Jurkat, Clone E6-1 (cell line): Measurements from ENCODE around the gene GOLGA5.
"Not testable (repeated sequence)": the region's sequence is repeated elsewhere in the genome, so short reads cannot be mapped to it uniquely, and the experiment has no call there.

Experiments used
- DNase-seq: peaks from one replicate; pipeline ENCODE4 v3.0.0-alpha.2; 2011; ENCODE audit warnings: low read depth, low spot score
- H3K4me3 ChIP-seq: 2 replicates; pipeline ENCODE4 v1.5.1; 2011; ENCODE audit warnings: mild to moderate bottlenecking, low read length, control low read depth, moderate library complexity

GOLGA5 gene

DNA sequence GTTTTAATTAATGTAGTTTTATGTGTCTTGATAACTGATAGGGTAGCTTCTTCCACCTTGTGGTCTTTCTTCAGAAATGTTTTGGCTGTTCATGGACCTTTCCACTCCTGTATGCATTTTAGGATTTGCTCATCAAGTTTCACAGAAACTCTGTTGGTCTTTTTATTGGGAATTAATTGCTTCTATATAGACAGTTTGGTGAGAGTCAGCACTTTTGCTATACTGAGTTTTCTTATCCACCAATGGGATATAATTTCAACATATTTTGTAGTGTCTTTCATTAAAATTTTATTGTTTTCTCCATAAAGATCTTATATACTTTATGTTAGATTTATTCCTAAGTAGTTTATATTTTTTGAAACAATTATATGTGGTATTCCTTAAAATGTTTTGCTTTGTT is 7.8 kb downstream of the GOLGA5 start:
- DNase-seq, result no peak

DNA sequence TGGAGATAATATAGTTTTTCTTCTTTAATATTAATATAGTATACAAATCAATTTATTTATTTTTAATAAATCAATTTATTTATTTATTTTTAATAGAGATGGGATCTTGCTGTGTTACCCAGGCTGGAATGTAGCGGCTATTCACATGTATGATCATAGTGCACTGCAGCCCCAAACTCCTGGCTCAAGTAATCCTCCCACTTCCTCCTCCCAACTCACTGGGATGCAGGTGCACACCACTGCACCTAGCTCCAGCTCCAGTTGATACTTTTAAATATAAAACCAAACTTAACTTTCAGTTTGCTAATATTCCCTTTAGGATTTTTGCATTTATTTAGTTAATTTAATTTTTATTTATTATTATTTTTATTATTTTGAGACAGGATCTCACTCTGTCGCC is 8.6 kb downstream of the GOLGA5 start:
- H3K4me3 ChIP-seq, result no peak overlapping the region

More for the DNA sequence above, 7.8 kb downstream of the GOLGA5 start:
- H3K4me3 ChIP-seq, result no peak overlapping the region

DNA sequence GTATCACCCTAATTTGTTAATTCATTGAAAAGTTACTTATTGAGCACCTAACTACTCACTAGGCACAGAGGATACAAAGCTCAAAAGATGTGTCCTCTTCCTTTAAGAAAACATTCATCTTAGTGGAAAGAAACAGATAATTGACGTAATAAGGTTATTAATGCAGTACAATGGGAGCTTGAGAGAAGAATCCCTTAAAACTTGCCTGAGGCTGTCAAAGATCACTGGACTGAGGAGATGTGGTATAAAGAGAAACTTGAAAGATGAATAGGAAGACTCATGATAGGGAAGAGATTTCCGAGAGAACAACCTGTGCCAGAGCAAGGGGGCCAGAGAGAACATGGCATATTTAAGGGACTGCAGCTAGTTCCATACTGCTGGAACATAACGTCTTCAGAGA is 19.1 kb downstream of the GOLGA5 start:
- no peak for DNase-seq
- no peak overlapping the region for H3K4me3 ChIP-seq

More for the DNA sequence above, 8.6 kb downstream of the GOLGA5 start:
- no peak for DNase-seq

DNA sequence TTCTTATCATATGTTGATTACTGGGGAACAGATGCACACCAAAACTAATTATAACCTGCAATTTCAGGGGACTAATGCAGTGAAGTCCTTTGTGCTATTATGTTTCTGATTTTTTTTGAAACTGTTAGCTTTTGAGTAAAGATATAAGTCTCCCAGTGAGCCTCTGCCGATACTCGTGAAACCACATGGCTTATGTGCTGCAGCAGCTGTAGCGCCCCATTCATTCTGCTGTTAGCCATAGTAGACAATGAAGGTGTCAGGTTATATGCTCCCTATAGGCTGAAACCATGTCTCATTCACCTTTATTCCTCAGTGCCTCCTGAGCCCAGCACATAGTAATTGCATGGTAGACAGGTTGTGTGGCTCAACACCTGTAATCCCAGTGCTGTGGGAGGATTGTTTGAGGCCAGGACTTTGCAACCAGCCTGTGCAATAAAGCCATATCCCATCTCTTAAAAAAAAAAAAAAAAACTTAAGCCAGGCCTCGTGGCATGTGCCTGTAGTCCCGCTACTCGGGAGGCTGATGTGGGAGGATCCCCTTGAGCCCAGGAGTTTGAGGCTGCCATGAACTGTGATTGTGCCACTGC is 25.0 kb downstream of the GOLGA5 start:
- no peak overlapping the region for H3K4me3 ChIP-seq
- no peak for DNase-seq

DNA sequence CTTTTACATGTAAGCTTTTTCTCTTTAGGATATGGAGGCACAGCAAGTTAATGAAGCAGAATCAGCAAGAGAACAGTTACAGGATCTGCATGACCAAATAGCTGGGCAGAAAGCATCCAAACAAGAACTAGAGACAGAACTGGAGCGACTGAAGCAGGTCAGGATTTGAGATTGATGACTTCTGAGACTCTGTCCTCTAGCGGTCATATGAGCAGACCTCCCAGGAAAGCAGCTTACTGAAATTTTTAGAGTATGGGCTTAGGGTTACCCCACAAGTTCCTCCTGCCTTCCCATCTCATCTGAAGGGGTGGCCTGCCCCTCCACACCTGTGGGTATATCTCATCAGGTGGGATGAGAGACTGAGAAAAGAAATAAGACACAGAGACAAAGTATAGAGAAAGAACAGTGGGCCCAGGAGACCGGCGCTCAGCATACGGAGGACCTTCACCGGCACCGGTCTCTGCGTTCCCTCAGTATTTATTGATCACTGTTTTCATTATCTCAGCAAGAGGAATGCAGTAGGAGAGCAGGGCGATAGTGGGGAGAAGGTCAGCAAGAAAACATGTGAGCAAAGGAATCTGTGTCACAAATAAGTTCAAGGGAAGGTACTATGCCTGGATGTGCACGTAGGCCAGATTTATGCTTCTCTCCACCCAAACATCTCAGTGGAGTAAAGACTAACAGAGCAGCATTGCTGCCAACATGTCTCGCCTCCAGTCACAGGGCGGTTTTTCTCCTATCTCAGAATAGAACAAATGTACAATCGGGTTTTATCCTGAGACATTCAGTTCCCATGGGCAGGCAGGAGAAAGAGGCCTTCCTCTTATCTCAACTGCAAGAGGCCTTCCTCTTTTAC is 25.8 kb downstream of the GOLGA5 start:
- DNase-seq, result not testable (repeated sequence)

DNA sequence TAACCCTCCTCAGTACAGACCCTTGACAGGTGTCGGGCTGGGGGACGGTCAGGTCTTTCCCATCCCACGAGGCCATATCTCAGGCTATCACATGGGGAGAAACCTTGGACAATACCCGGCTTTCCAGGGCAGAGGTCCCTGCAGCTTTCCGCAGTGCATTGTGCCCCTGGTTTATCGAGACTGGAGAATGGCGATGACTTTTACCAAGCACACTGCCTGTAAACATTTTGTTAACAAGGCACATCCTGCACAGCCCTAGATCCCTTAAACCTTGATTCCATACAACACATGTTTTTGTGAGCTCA is 26.4 kb downstream of the GOLGA5 start:
- not testable (repeated sequence) for H3K4me3 ChIP-seq, DNase-seq

More for the DNA sequence above, 25.8 kb downstream of the GOLGA5 start:
- H3K4me3 ChIP-seq, result not testable (repeated sequence)

DNA sequence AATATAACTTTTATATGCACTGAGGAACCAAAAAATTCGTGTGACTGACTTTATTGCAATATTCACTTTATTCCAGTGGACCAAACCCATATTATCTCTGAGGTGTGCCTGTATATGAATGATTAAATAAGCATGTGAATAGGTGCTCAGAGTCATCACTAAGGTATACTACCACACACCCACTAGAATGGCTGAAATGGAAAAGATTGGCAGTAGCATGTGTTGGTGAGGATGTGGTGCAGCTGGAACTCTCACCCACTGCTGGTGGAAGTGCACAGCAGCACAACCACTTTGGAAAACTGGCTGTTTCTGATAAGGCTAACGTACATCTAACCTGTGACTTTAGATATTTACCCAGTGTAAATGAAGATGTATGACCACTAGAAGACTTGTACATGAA is 36.8 kb downstream of the GOLGA5 start:
- no peak overlapping the region for H3K4me3 ChIP-seq
- no peak for DNase-seq

DNA sequence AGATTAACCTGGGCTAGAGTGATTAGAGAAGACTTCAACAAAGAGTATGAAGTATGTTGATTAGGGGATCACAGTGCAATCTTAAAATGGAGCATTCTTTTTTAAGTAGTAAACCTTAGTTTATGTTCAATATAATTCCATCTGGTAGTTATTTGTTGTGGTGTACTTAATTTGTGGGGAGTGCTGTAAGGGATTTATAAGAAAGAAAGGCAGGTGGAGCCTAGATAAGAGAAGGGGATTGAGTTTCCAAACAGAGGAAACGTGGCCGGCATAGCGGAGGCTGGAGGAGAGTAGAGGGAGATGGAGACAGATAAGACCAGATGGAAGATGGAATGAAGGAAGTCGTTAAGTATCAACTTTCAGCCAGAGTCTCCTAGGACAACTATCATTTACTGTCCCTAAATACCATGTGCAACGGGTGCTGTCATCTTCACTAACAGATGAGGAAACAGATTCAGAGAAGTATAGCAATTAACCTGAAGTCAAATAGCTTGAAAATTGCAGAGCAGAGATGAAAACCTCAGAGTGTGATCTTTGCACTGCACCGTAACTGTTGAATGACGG is 38.1 kb downstream of the GOLGA5 start:
- no peak overlapping the region for H3K4me3 ChIP-seq
- DNase-seq, result no peak

DNA sequence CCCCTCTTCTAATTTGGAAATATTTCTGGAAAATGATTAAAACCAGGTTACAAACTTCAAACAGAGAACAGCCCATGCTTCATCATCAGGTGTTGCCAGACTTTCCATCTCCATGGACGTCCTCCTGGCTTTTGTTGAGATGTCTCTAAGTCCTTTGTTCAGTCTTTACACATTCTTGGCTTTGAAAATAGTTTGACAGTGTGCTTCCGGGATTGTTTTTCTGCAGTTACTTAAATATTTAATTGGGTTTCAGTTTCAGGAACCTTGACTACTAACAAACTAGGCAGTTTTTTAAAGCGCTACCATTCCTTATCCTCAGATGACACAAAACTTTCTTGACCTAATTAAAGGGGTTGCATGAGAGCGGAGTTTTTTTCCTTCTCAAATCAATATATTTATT is 47.8 kb downstream of the GOLGA5 start:
- H3K4me3 ChIP-seq, result no peak overlapping the region
- no peak for DNase-seq

DNA sequence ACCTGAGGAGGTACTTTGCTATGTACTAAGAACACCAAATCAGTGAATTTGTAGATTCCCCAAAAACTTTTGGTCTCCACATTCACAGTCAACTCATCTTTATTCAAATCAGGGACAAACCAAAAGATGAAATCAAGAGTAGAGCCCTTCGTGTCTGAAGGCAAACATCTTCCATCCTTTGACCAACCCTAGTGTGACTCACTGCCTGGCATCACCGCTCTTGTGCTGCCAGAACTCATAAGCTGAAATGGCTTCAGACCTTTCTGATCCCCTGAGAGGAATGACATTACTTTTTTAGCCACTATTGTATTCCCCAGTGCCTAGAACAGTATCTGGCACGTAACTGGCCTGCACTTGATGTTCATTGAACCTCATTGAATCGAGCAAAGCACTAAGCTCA is 50.1 kb downstream of the GOLGA5 start:
- no peak for DNase-seq
- no peak overlapping the region for H3K4me3 ChIP-seq

DNA sequence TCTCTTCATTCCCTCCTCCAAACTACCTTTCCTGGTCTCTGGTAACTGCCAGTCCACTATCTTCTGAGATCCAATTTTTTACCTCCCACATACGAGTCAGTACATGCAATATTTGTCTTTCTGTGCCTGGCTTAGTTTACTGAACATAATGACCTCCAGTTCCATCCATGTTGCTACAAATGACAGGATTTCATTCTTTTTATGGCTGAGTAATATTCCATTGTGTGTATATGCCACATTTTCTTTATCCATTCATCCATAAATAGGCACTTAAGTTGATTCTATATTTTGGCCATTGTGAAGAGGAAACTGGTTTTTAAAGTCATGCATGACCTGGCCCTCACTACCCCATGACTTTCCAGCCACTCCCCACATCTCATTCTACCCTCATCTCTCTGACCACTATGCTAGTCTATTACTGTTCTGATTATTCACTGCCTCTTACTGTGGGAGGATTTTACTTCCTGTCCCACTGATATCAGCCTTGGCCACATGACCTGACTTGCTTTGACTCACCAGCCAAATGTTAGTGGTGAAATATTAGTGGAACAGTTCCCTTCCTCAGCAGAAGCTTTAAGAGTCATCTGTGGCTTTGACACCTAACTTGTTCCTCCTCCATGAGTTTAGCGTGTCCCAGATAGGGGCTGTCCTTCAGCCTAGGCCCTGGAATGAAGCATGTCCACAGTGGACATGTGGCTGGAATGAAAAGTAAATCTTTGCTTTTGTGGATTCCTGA is 52.2 kb downstream of the GOLGA5 start:
- H3K4me3 ChIP-seq, result no peak overlapping the region
- no peak for DNase-seq

DNA sequence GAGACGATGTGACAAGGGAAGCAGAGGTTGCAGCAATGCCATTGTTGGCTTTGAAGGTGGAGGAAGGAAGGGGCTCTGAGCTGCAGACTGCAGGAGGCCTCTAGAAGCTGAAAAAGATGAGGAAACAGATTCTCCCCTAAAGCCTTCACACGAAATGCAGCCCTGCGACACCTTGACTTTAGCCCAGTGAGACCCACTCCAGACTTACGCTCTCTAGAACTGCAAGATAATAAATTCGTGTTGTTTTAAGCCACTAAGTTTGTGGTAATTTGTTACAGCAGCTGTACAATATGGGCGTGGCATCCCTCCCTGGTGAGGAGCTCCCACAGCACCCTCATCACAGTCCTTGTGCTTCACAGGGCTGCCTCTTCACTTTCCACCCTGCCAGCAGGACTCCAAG is 53.2 kb downstream of the GOLGA5 start:
- peak; percentile 67 for DNase-seq

DNA sequence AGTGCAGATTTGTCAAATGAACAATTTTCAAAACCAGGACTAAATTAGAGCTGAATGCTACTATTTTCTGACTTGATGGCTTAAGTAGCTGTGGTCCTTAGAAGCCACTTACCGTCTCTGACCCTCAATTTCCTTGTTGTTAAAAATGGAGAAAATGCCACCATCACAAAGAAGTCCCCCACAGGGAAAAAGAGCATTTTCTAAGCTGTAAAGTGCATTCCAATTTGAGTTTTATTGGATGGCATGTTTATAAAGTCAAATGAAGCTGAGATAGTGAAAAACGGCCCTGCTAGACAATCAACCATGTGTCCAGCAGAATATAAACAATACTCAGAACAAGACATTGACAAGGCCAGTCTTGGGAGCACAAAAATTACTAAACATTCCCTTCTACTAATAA is 53.6 kb downstream of the GOLGA5 start:
- H3K4me3 ChIP-seq, result no peak overlapping the region
- no peak for DNase-seq

More for the DNA sequence above, 53.2 kb downstream of the GOLGA5 start:
- H3K4me3 ChIP-seq, result no peak overlapping the region

DNA sequence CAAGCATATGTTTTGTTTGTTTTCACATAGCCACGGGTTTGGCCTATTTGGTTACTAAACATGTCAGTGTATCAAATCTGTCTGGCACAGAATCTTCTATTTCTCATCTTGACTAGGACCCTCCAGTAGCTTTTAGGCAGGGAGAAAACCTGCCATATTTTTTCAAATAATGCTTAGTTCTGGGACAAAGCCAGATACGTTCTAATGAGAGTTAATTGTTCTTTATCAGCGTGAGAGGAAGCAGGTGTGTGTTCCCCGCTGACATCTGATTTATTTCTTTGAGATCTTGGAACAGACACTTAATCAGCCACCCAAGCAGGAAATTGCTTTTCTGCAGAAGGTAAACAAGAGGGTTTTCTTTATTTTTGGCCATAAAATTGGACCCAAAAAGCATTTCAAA is 54.8 kb downstream of the GOLGA5 start:
- H3K4me3 ChIP-seq, result no peak overlapping the region
- peak; percentile 89 for DNase-seq

DNA sequence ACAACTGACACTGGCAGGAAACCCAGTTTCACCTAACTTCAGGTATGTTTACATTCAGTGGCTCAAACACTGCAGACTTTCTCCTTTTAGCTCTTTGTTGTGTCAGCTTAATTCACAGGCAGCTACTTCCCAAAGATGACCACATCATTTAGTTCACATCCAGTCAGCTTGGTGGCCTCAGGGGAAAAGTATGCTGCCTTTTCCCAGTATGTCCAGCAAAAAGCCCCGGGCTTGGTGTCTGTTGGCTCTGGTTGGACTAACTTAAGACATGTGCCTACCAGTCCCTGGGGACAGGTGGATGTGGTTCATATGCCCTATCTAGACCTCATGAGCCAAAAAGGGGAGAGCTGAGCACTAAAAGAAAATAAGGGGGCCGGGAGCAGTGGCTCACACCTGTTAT is 56.4 kb downstream of the GOLGA5 start:
- no peak for DNase-seq
- H3K4me3 ChIP-seq, result no peak overlapping the region

DNA sequence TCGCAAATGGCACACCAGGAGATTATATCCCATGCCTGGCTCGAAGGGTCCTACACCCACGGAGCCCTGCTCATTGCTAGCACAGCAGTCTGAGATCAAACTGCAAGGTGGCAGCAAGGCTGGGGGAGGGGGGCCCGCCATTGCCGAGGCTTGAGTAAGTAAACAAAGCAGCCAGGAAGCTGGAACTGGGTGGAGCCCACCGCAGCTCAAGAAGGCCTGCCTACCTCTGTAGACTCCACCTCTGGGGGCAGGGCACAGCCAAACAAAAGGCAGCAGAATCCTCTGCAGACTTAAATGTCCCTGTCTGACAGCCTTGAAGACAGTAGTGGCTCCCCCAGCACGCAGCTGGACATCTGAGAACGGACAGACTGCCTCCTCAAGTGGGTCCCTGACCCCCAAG is 59.0 kb downstream of the GOLGA5 start:
- not testable (repeated sequence) for DNase-seq, H3K4me3 ChIP-seq

DNA sequence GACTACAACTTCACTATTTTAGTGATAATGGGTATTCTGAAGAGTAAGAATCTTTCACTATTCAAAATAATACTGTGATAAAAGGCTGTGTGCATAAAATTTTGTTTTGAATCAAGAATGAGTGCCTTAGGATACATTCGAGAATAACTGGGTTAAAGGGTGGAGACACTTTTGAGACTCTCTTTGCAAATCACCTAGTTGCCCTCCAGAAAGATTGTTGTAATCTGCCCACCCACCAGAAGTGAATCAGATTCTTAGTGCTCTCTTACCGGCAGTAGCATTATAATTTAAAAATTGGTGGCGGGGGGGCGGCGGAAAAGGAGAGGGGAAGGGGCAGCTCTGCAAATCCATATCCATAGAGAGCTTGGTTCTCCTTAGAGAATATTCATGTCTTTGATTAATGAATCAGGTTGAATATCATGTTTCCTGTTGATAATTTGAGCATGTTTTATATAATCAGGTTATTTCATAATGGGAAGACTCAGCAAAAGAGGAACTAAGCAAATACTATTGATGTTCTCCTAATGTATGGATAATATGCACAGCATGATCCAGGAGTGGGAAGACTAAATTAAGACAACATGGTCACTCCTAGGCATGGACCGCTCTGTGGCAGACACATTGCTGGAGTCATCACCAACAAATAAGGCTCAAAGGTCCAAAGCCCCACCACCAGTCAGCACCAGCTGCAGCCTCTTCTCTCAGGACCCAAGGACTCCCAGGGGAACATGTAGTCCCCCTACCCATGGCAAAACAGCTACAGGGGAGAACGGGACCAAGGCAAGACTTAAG is 66.1 kb downstream of the GOLGA5 start:
- no peak overlapping the region for H3K4me3 ChIP-seq
- no peak for DNase-seq

DNA sequence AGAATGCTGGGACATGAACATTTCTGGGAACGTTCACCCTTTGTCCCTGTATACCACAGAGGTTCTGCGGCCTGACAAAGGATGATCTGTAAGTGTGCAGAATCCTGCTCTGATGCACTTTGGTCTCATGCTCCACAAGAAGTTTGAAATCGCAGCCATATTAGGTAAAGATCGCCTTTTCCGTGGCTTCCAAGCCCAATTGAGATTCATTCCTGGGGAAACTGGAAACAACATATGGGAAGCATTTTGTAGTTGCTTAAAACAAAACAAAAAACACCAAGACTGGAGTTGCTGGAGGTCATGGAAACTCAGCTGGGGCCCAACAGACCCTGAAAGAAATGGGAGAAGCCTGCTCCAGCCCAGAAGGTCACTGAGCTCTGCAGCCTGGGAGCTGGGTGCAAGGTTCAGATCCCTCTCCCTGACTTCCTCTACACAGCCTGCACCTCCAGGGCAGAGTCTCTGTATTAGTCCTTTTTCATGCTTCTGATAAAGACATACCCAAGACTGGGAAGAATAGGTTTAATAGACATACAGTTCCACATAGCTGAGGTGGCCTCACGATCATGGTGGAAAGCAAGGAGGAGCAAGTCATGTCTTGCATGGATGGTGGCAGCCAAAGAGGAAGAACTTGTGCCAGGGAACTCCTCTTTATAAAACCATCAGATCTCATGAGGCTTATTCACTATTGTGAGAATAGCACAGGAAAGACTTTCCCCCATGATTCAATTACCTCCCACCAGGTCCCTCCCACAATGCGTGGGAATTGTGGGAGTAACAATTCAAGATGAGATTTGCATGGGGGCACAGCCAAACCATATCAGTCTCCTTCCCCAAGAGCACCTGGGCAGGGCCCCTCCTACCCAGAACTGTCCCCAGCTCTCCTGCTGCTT is 68.0 kb downstream of the GOLGA5 start:
- no peak for DNase-seq
- H3K4me3 ChIP-seq, result no peak overlapping the region
